Measurements from ENCODE around the gene DHRS7. TPM values are rescaled to one million over a fixed set of nuclear protein-coding genes. Genes with fewer than 3 reads are reported as not detected.
A peak's percentile ranks its signal among the peaks of the same experiment; 100 is the strongest.

DHRS7 gene
- total RNA-seq, 1 donor from 2014 or later = 76.5 TPM

- Mint-ChIP-seq H3K4me1 (ENCODE audit: low read depth) (no peaks in the 10 kb centered on the region), H3K36me3 (ENCODE audit: insufficient read depth) (no peaks in the 10 kb centered on the region), H3K27me3 (no peaks in the 10 kb centered on the region), H3K4me3 (ENCODE audit: low read depth) (peak overlapping the region; percentile 60), H3K27ac (no peak overlapping the region), H3K9me3 (ENCODE audit: low read depth) (no peaks in the 10 kb centered on the region)
- TF ChIP-seq CTCF (IDR thresholded peaks at IDR 0.05; ENCODE audit: unreplicated experiment) = no peak
- no peak for DNase-seq (ENCODE audit: low spot score, unreplicated experiment)
Measured at GRCh38 chr14:60183741-60184140, 18.5 kb upstream of the DHRS7 start.

DNA sequence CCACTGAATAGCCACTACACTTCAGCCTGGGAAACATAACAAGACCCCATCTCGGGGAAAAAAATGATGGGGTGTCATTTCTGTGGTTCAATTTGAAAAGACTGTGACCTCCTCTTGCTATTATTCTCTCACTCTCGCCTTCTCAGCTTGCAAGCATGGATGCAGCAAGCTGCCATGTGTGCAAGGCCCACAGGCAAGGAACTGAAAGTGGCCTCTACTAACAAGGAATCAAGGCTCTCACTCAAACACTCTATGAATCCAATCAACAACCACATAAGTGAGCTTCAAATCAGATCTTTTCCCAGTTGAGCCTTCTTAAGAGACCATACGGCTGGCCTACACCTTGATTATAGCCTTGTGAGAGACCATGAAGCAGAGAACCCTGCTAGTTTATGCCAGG, 17.9 kb upstream of the DHRS7 start:
- H3K4me1 Mint-ChIP-seq (ENCODE audit: low read depth) = no peaks in the 10 kb centered on the region

DNA sequence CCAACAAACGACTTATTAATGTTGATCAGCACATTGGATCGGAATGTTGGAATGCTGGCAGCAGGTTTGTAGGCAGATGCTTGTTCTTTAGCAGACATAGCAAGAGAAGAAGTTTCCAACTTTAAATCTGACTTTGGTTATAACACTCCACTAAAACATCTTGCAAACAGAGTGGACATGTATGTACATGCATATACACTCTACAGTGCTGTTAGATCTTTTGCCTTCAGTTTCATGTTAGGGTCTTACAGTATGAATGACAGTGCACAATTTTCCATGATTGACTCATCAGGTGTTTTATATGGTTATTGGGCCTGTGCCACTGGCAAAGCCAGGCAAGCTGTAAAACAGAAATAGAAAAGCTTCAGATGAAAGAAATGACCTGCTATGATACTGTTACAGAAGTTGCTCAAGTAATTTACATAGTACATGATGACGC, 14.3 kb upstream of the DHRS7 start:
- no peak for TF ChIP-seq CTCF (IDR thresholded peaks at IDR 0.05; ENCODE audit: unreplicated experiment)
- H3K4me1 Mint-ChIP-seq (ENCODE audit: low read depth) = no peaks in the 10 kb centered on the region
- no peak overlapping the region for H3K27ac Mint-ChIP-seq
- peaks cover 8% of the 10 kb centered on the region for H3K27me3 Mint-ChIP-seq
- no peak for DNase-seq (ENCODE audit: low spot score, unreplicated experiment)
- no peaks in the 10 kb centered on the region for H3K36me3 Mint-ChIP-seq (ENCODE audit: insufficient read depth)
- no peak overlapping the region for H3K4me3 Mint-ChIP-seq (ENCODE audit: low read depth)
- H3K9me3 Mint-ChIP-seq (ENCODE audit: low read depth) = no peaks in the 10 kb centered on the region

More for the DNA sequence above, 17.9 kb upstream of the DHRS7 start:
- TF ChIP-seq CTCF (IDR thresholded peaks at IDR 0.05; ENCODE audit: unreplicated experiment) = no peak
- Mint-ChIP-seq H3K4me3 (ENCODE audit: low read depth) (no peak overlapping the region), H3K27ac (no peak overlapping the region), H3K27me3 (no peaks in the 10 kb centered on the region), H3K36me3 (ENCODE audit: insufficient read depth) (no peaks in the 10 kb centered on the region), H3K9me3 (ENCODE audit: low read depth) (no peaks in the 10 kb centered on the region)
- DNase-seq (ENCODE audit: low spot score, unreplicated experiment) = no peak

DNA sequence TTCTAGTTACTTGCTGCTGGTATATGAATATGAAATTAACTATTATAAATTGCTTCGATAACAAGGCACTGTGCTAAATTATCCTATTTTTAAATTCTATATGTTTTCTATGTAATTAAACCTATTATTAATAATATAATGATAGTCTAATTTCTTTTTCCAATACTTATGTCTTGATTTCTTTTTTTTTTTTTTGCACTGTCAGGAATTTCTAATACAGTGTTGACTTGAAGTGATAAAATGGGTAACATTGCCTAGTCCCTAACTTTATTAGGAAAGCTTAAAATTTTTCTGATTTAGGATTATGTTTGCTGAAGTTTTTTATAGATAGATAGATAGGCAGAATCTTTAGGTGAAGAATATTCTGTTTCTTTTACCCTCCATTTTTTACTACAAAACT, 13.6 kb upstream of the DHRS7 start:
- Mint-ChIP-seq H3K4me3 (ENCODE audit: low read depth) (no peak overlapping the region), H3K27ac (no peak overlapping the region), H3K4me1 (ENCODE audit: low read depth) (no peaks in the 10 kb centered on the region), H3K36me3 (ENCODE audit: insufficient read depth) (no peaks in the 10 kb centered on the region), H3K9me3 (ENCODE audit: low read depth) (no peaks in the 10 kb centered on the region), H3K27me3 (peaks cover 8% of the 10 kb centered on the region)
- no peak for DNase-seq (ENCODE audit: low spot score, unreplicated experiment)
- no peak for TF ChIP-seq CTCF (IDR thresholded peaks at IDR 0.05; ENCODE audit: unreplicated experiment)

GRCh38 chr14:60178164-60178563, 13.0 kb upstream of the DHRS7 start:
- no peaks in the 10 kb centered on the region for H3K4me1 Mint-ChIP-seq (ENCODE audit: low read depth)
- no peak overlapping the region for H3K27ac Mint-ChIP-seq
- no peaks in the 10 kb centered on the region for H3K36me3 Mint-ChIP-seq (ENCODE audit: insufficient read depth)
- TF ChIP-seq CTCF (IDR thresholded peaks at IDR 0.05; ENCODE audit: unreplicated experiment) = no peak
- peaks cover 8% of the 10 kb centered on the region for H3K27me3 Mint-ChIP-seq
- no peak overlapping the region for H3K4me3 Mint-ChIP-seq (ENCODE audit: low read depth)
- no peak for DNase-seq (ENCODE audit: low spot score, unreplicated experiment)
- H3K9me3 Mint-ChIP-seq (ENCODE audit: low read depth) = no peaks in the 10 kb centered on the region
